Measurements from ENCODE around the gene DNAI1. TPM values are rescaled to one million over a fixed set of nuclear protein-coding genes. Genes with fewer than 3 reads are reported as not detected.

DNAI1 gene
- total RNA-seq, 1 donor = not detected

- H3K4me3 ChIP-seq (ENCODE audit: low read depth, low read length) = no peak overlapping the region
- TF ChIP-seq CTCF (IDR thresholded peaks at IDR 0.05; ENCODE audit: insufficient read depth, low read length) = no peak
- DNase-seq (ENCODE audit: low read depth) = peak; percentile 72
Observed at GRCh38 chr9:34559624-34560455, 101.2 kb downstream of the DNAI1 start.

DNA sequence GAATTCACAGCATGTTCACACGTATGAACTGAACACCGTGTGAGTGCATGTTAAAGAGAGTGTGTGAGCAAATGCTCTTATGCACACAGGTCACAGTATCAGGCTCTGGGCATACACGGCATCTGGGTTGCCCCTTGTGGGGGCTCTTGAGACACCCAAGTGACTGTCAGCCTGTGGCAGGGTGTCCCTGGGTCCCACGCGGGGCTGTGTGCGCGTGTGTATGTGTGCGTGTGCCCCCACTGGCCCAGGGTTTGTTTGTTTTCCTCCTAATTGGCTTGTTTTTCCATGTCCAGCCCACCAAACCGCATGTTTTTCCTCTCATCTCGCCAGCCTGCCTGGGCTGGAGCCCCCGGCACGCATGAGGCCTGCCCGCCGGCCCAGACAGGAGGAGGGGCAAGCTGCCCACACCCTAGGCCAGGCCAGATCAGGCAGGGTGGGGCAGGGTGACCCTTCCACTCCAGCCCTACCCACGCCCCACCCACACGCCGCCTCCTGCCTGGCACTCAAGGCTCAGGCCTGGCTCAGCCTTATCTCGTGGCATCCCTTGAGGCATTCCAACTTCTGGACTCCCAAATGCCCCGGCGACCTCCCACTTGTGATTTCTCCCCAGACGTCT, 102.1 kb downstream of the DNAI1 start:
- no peak overlapping the region for H3K4me3 ChIP-seq (ENCODE audit: low read depth, low read length)
- no peak for TF ChIP-seq CTCF (IDR thresholded peaks at IDR 0.05; ENCODE audit: insufficient read depth, low read length)
- DNase-seq (ENCODE audit: low read depth) = no peak

- no peak overlapping the region for H3K4me3 ChIP-seq (ENCODE audit: low read depth, low read length)
- no peak for DNase-seq (ENCODE audit: low read depth)
- TF ChIP-seq CTCF (IDR thresholded peaks at IDR 0.05; ENCODE audit: insufficient read depth, low read length) = peak; percentile 58
Observed at GRCh38 chr9:34562135-34562745, 103.6 kb downstream of the DNAI1 start.

DNA sequence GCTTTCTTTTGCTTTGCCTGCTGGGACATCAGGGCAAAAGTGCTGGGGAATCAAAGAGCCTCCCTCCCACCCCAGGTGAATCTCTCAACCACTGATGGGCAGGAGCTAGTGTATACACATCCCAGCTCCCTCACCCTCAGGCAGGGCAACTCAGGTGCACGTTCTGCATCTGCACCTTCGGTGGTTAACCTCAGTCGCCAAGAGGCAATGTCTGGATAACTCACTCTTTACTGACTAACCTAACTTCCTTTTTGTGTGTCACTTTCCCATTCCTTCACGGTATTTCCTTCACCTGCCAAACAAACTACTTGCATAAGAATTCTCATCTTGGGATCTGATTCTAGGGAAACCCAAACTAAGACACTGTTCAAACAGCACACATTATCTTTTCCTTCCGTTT, 104.7 kb downstream of the DNAI1 start:
- no peak for TF ChIP-seq CTCF (IDR thresholded peaks at IDR 0.05; ENCODE audit: insufficient read depth, low read length)
- no peak overlapping the region for H3K4me3 ChIP-seq (ENCODE audit: low read depth, low read length)
- no peak for DNase-seq (ENCODE audit: low read depth)

DNA sequence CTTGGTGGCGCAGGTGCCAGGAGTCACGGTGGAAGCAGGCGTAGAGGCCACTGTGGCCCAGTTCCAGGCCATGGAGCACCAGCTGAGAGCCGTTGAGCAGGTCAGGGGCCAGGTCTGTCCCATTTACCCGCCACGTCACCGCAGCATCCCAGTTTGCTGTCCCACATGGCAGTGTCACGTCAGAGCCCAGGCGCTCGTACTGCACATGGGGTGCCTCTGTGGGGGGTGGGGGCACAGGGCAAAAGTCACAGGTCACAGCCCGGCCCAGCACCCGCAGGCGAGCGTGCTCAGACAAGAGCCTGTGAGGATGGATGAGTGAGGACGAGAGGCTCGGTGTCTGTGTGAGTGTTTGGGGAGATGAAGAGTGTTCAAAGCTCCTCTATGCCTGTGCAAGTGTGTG, 106.0 kb downstream of the DNAI1 start:
- no peak for DNase-seq (ENCODE audit: low read depth)
- no peak for TF ChIP-seq CTCF (IDR thresholded peaks at IDR 0.05; ENCODE audit: insufficient read depth, low read length)
- no peak overlapping the region for H3K4me3 ChIP-seq (ENCODE audit: low read depth, low read length)

DNA sequence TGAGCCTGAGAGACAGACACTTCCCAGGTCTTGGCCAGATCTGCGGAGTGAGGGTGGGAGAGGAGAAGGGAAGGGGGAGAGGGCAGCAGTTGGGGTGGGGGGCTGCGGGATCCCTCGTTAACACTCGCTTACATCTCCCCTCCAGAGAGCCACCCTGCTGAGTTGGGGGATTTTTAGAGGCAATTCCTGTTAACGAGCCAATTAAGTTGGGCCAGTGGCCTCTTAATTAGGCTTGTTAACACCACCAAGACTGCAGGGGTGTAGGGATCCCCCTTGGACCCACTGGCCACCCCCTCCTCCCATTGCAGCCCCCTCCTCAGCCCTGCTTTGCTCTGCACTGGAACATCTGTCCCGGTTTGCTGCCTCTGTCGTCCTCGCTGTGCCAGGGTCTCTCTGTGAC, 107.3 kb downstream of the DNAI1 start:
- no peak for TF ChIP-seq CTCF (IDR thresholded peaks at IDR 0.05; ENCODE audit: insufficient read depth, low read length)
- DNase-seq (ENCODE audit: low read depth) = no peak
- H3K4me3 ChIP-seq (ENCODE audit: low read depth, low read length) = no peak overlapping the region

Data from fibroblast of the aortic adventitia (primary cell).